PFSK-1 (cell line): ENCODE data around the gene MRPL28.

Source experiments
- POLR2AphosphoS5 ChIP-seq: IDR thresholded peaks from 2 replicates; pipeline ENCODE4 v1.6.1; 2012; ENCODE audit warnings: low read depth, mild to moderate bottlenecking, control low read depth, low read length, moderate library complexity
- REST ChIP-seq, 2 experiments: IDR thresholded peaks; 2 replicates each; pipeline versions ENCODE4 v1.6.1 to v1.8.0; 2011 to 2012; ENCODE audit warnings: low read depth in 2 of 2, low read length in 2 of 2, control low read depth in 1 of 2, inconsistent platforms in 1 of 2, mild to moderate bottlenecking in 1 of 2, moderate library complexity in 1 of 2; ENCODE audit not compliant: insufficient read depth in 1 of 2
- TAF1 ChIP-seq: IDR thresholded peaks from 2 replicates; pipeline ENCODE4 v1.6.1; 2012; ENCODE audit warnings: low read length, control low read depth, borderline replicate concordance; ENCODE audit not compliant: insufficient read depth

- TF ChIP-seq POLR2AphosphoS5, result no peak
- no peak for TF ChIP-seq REST (IDR thresholded peaks at IDR 0.05; ENCODE audit: insufficient read depth in 1 of 2, low read depth in 2 of 2, low read length in 2 of 2)
- TF ChIP-seq TAF1, result no peak
Observed at GRCh38 chr16:360698-361336, 9.5 kb downstream of the MRPL28 start.
